DND-41 (cell line): ENCODE results near the gene GRIK4.

Experiments
- EZH2 ChIP-seq: IDR thresholded peaks from 3 replicates; pipeline ENCODE4 v1.6.1; 2012; ENCODE audit warnings: borderline replicate concordance, low read depth, mild to moderate bottlenecking, moderate library complexity, low read length, inconsistent platforms; ENCODE audit not compliant: severe bottlenecking
- TF ChIP-seq, protein P1 (sequence below): IDR thresholded peaks from 2 replicates; pipeline ENCODE4 v1.5.1; 2012; ENCODE audit warnings: borderline replicate concordance, low read length, moderate library complexity, mild to moderate bottlenecking; ENCODE audit not compliant: poor library complexity, severe bottlenecking; ENCODE audit errors: extremely low read depth

DNA sequence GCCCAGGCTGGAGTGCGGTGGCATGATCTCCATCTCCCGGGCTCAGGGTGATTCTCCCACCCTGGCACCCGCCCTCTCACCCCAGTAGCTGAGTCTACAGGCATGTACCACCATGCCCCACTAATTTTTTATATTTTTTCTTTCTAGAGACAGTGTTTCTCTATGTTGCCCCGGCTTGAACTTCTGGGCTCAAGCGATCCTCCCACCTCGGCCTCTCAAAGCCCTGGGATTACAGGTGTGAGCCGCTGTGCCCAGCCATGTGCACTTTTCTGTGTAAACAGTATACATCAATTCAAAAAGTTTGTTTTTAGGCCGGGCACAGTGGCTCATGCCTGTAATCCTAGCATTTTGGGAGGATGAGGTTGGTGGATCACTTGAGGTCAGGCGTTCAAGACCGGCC lies 14.7 kb downstream of the GRIK4 start:
- TF ChIP-seq, protein P1, sequence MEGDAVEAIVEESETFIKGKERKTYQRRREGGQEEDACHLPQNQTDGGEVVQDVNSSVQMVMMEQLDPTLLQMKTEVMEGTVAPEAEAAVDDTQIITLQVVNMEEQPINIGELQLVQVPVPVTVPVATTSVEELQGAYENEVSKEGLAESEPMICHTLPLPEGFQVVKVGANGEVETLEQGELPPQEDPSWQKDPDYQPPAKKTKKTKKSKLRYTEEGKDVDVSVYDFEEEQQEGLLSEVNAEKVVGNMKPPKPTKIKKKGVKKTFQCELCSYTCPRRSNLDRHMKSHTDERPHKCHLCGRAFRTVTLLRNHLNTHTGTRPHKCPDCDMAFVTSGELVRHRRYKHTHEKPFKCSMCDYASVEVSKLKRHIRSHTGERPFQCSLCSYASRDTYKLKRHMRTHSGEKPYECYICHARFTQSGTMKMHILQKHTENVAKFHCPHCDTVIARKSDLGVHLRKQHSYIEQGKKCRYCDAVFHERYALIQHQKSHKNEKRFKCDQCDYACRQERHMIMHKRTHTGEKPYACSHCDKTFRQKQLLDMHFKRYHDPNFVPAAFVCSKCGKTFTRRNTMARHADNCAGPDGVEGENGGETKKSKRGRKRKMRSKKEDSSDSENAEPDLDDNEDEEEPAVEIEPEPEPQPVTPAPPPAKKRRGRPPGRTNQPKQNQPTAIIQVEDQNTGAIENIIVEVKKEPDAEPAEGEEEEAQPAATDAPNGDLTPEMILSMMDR = no peak
- TF ChIP-seq EZH2 = no peak
